Tibial nerve (tissue), 4 donors: ENCODE measurements around the gene ZDHHC9. TPM values are rescaled to one million over a fixed set of nuclear protein-coding genes. Genes with fewer than 3 reads are reported as not detected.
A peak's percentile ranks its signal among the peaks of the same experiment; 100 is the strongest.

Source experiments
- DNase-seq, 2 donors: peaks; one replicate each; pipeline ENCODE4 v3.0.0-alpha.2; 2019; ENCODE audit warnings: low spot score in 2 of 2
- H3K27ac ChIP-seq, 4 donors: fragments of 200-600 bp; sonication (generic) in 3 of 4; one replicate each; pipeline ENCODE4 v1.5.1; 2017 to 2019; ENCODE audit warnings: mild to moderate bottlenecking in 1 of 4
- H3K27me3 ChIP-seq, 2 donors: fragments of 200-600 bp; sonication (generic) in 1 of 2; one replicate each; pipeline versions ENCODE4 v1.5.1 to v1.6.0; 2017 to 2019
- H3K36me3 ChIP-seq, 3 donors: fragments of 200-600 bp; sonication (generic); one replicate each; pipeline ENCODE4 v1.5.1; 2018 to 2019
- H3K4me1 ChIP-seq, 4 donors: fragments of 200-600 bp; sonication (generic) in 3 of 4; one replicate each; pipeline ENCODE4 v1.5.1; 2017 to 2019
- H3K4me3 ChIP-seq, 4 donors: fragments of 200-600 bp; sonication (generic) in 3 of 4; one replicate each; pipeline ENCODE4 v1.5.1; 2017 to 2019; ENCODE audit warnings: mild to moderate bottlenecking in 1 of 4, moderate library complexity in 1 of 4
- H3K9me3 ChIP-seq, 4 donors: fragments of 200-600 bp; sonication (generic) in 3 of 4; one replicate each; pipeline ENCODE4 v1.5.1; 2017 to 2019
- EP300 ChIP-seq, 2 donors: sonication (generic); formaldehyde crosslinking; IDR thresholded peaks; one replicate each; pipeline ENCODE4 v1.6.1; 2017; ENCODE audit warnings: antibody characterized with exemption in 2 of 2, mild to moderate bottlenecking in 1 of 2
- POLR2A ChIP-seq, 2 donors: fragments of 450-650 bp; IDR thresholded peaks; one replicate each; pipeline ENCODE4 v1.6.1; 2017; ENCODE audit warnings: antibody characterized with exemption in 2 of 2, mild to moderate bottlenecking in 2 of 2, moderate library complexity in 2 of 2
- WGBS, 2 donors: methylation state at CpG; one replicate each; pipeline ENCODE4 v1.1.5; 2018; 5-methylcytosine and 5-hydroxymethylcytosine counted together
- total RNA-seq, 4 donors: library from RNA; depleted of rRNA; stranded (reverse); fragments of >200 nt; gene quantifications; one replicate each; pipeline ENCODE4 v1.1.0, GENCODE V29; 2016
- TF ChIP-seq, protein P1 (sequence below), 5 experiments: fragments of 200-600 bp in 3 of 5; fragments of 450-650 bp in 2 of 5; sonication (generic) in 3 of 5; IDR thresholded peaks; one replicate each; pipeline ENCODE4 v1.5.1; 2016 to 2019; ENCODE audit warnings: antibody characterized with exemption in 5 of 5, mild to moderate bottlenecking in 3 of 5, moderate library complexity in 2 of 5

The ZDHHC9 gene
- total RNA-seq, 4 donors from 2014 or later = 14.0 to 27.6 (median 19.1) TPM

DNA sequence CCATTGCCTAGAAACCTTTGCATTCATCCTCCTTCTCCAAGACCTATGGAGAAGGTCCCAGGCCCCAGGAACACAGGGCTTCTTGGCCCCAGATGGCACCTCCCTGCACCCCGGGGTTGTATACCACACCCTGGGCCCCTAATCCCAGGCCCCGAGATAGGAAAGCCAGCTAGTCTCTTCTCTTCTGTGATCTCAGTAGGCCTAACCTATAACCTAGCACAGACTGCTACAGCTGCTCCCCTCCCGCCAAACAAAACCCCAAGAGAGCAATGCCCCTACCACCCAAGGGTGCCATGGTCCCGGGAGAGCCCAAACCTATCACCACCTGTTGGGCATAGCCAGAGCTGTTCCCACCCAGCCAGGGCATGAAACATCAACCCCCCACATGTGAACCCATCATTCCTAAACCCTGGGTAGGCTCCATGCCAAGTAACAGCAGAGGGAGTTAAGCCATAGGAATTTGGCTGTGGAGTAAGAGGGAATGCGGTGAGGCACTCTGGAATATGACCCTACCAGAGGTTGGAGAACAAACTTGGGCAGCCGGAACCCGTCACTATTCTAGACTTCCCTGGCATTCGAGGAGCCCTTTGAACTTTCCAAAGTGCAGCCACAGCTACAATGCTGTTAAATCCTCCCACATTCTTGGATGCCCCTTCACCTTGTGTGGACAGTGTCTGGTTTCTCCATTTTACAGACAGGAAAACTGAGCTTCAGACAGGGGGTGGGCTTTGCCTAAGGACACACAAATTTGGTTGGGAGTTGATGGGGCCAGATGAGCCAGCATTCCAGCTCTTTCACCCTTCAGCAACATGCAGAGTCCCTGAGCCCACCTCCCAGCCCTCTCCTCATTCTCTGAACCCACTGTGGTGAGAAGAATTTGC lies 74.9 kb downstream of the ZDHHC9 start:
- DNase-seq = no peak
- H3K4me3 ChIP-seq = no peak overlapping the region
- no peaks in the 10 kb centered on the region for H3K36me3 ChIP-seq
- no peaks in the 10 kb centered on the region for H3K27me3 ChIP-seq
- H3K4me1 ChIP-seq = no peaks in the 10 kb centered on the region
- 77 to 79% methylated on average over 5 to 8 of the region's 8 CpGs for WGBS, 2 donors
- TF ChIP-seq, protein P1, sequence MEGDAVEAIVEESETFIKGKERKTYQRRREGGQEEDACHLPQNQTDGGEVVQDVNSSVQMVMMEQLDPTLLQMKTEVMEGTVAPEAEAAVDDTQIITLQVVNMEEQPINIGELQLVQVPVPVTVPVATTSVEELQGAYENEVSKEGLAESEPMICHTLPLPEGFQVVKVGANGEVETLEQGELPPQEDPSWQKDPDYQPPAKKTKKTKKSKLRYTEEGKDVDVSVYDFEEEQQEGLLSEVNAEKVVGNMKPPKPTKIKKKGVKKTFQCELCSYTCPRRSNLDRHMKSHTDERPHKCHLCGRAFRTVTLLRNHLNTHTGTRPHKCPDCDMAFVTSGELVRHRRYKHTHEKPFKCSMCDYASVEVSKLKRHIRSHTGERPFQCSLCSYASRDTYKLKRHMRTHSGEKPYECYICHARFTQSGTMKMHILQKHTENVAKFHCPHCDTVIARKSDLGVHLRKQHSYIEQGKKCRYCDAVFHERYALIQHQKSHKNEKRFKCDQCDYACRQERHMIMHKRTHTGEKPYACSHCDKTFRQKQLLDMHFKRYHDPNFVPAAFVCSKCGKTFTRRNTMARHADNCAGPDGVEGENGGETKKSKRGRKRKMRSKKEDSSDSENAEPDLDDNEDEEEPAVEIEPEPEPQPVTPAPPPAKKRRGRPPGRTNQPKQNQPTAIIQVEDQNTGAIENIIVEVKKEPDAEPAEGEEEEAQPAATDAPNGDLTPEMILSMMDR (IDR thresholded peaks at IDR 0.05) = no peak
- TF ChIP-seq POLR2A (IDR thresholded peaks at IDR 0.05) (no peak), EP300 (IDR thresholded peaks at IDR 0.05) (no peak)
- H3K27ac ChIP-seq = peak overlapping the region in 1 of 4 donors; percentile 50
- no peaks in the 10 kb centered on the region for H3K9me3 ChIP-seq

DNA sequence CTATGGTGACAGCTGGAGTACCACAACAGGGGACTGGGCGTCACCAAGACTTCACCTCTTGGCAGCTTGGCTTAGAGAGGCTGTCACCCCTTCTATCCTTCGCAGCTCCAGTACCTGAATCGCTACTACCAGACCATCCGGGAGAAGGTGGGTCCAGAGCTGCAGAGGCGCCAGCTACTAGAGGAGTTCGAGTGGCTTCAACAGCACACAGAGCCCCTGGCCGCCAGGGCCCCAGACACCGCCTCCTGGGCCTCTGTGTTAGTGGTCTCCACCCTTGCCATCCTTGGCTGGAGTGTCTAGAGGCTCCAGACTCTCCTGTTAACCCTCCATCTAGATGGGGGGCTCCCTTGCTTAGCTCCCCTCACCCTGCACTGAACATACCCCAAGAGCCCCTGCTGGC lies 75.5 kb downstream of the ZDHHC9 start:
- Histone ChIP-seq H3K27me3 (no peaks in the 10 kb centered on the region), H3K27ac (no peak overlapping the region), H3K9me3 (no peaks in the 10 kb centered on the region), H3K4me1 (no peaks in the 10 kb centered on the region), H3K4me3 (no peak overlapping the region), H3K36me3 (no peaks in the 10 kb centered on the region)
- DNase-seq = no peak
- TF ChIP-seq, protein P1 (IDR thresholded peaks at IDR 0.05) = no peak
- TF ChIP-seq EP300 (IDR thresholded peaks at IDR 0.05) (no peak), POLR2A (IDR thresholded peaks at IDR 0.05) (no peak)
- 90% methylated on average over 5 of the region's 8 CpGs; no CpG with 5 or more reads in 1 of the 2 donors for WGBS, 2 donors

DNA sequence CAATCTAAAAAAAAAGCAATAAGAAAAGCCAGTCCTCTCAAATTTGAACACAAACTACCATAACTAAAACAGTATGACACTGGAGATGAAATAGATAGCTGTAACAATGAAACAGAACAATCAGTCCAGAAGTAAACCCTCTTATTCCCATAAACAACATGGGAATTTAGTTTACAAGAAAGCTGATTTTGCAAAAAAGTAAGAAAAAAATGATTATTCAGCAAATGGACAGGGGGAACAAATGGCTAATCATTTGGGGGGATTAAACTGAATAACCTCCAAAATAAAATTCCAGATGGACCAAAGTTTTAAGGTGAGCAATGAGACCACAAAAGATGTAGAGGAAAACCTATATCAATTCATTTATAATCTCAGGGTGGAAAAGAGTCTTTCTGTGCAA lies 80.0 kb downstream of the ZDHHC9 start:
- Histone ChIP-seq H3K4me3 (no peak overlapping the region), H3K27me3 (no peaks in the 10 kb centered on the region), H3K36me3 (no peaks in the 10 kb centered on the region), H3K4me1 (peaks cover 0 to 12% (median 3%) of the 10 kb centered on the region in 4 donors), H3K27ac (no peak overlapping the region), H3K9me3 (no peaks in the 10 kb centered on the region)
- no peak for DNase-seq
- TF ChIP-seq, protein P1 (IDR thresholded peaks at IDR 0.05) = no peak
- no peak for TF ChIP-seq POLR2A (IDR thresholded peaks at IDR 0.05)
- no peak for TF ChIP-seq EP300 (IDR thresholded peaks at IDR 0.05)

DNA sequence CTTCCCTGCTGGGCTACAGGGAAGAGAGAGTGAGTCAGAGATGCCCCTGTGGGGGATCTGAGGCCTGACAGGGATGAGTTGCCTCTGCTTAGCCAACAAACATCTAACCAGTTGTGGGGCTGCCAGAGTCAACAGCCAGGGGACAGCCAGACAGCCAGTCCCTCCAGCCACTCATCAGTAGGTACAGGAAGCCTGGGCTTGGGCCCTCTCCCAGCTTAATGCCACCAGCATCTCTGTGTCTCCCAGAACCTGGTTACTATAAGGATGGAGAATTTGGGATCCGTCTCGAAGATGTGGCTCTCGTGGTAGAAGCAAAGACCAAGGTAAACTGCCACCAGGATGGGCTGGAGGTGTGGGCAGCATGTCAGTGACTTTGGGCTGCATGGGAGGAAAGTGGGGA lies 81.2 kb downstream of the ZDHHC9 start:
- TF ChIP-seq EP300 (IDR thresholded peaks at IDR 0.05) (no peak), POLR2A (IDR thresholded peaks at IDR 0.05) (no peak)
- TF ChIP-seq, protein P1 (IDR thresholded peaks at IDR 0.05) = no peak
- H3K27me3 ChIP-seq = no peaks in the 10 kb centered on the region
- H3K27ac ChIP-seq = no peak overlapping the region
- H3K4me1 ChIP-seq = peaks cover 0 to 12% (median 3%) of the 10 kb centered on the region in 4 donors
- WGBS, 2 donors = 91 to 100% methylated on average over 3 of the region's 3 CpGs
- no peak for DNase-seq
- H3K36me3 ChIP-seq = no peaks in the 10 kb centered on the region
- H3K4me3 ChIP-seq = no peak overlapping the region
- H3K9me3 ChIP-seq = no peaks in the 10 kb centered on the region

DNA sequence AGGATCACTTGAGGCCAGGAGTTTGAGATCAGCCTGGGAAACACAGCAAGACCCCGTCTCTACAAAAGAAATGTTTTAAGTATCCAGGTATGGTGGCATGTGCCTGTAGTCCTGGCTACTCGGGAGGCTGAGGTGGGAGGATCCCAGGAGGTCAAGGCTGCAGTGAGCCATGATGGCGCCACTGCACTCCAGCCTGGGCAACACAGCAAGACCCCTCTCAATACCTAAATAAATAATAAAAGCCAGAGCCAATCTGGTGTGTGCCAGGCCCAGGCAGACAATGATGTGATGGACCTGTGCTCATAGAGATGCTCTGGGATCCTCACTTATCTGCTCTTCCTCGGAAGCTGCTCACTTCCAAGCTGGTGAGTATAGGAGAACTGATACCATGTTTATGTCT lies 82.1 kb downstream of the ZDHHC9 start:
- 80% methylated on average over 4 of the region's 4 CpGs; no CpG with 5 or more reads in 1 of the 2 donors for WGBS, 2 donors
- no peak overlapping the region for H3K27ac ChIP-seq

More for the DNA sequence above, 82.1 kb downstream of the ZDHHC9 start:
- Histone ChIP-seq H3K4me1 (peaks cover 0 to 12% (median 3%) of the 10 kb centered on the region in 4 donors), H3K4me3 (no peak overlapping the region), H3K9me3 (no peaks in the 10 kb centered on the region), H3K36me3 (no peaks in the 10 kb centered on the region), H3K27me3 (no peaks in the 10 kb centered on the region)
- TF ChIP-seq EP300 (IDR thresholded peaks at IDR 0.05) (no peak), POLR2A (IDR thresholded peaks at IDR 0.05) (no peak)
- TF ChIP-seq, protein P1 (IDR thresholded peaks at IDR 0.05) = no peak
- no peak for DNase-seq
